Measurements from ENCODE around the gene FLNB.

Gene FLNB

GRCh38 chr3:58093574-58094195 lies 85.5 kb downstream of the FLNB start:
- Mint-ChIP-seq H3K4me3 (no peak overlapping the region), H3K27ac (no peak overlapping the region), H3K27me3 (no peaks in the 10 kb centered on the region), H3K9me3 (no peaks in the 10 kb centered on the region), H3K4me1 (no peaks in the 10 kb centered on the region), H3K36me3 (peaks cover 14 to 23% of the 10 kb centered on the region in 2 donors)
- ATAC-seq (replicated peaks) (no peak), DNase-seq (no peak)

GRCh38 chr3:58094657-58095056 lies 86.4 kb downstream of the FLNB start:
- no peak for ATAC-seq (replicated peaks)
- Mint-ChIP-seq H3K36me3 (peaks cover 15 to 25% of the 10 kb centered on the region in 2 donors), H3K4me1 (no peaks in the 10 kb centered on the region), H3K9me3 (no peaks in the 10 kb centered on the region), H3K27me3 (no peaks in the 10 kb centered on the region), H3K4me3 (no peak overlapping the region), H3K27ac (no peak overlapping the region)
- no peak for DNase-seq

DNA sequence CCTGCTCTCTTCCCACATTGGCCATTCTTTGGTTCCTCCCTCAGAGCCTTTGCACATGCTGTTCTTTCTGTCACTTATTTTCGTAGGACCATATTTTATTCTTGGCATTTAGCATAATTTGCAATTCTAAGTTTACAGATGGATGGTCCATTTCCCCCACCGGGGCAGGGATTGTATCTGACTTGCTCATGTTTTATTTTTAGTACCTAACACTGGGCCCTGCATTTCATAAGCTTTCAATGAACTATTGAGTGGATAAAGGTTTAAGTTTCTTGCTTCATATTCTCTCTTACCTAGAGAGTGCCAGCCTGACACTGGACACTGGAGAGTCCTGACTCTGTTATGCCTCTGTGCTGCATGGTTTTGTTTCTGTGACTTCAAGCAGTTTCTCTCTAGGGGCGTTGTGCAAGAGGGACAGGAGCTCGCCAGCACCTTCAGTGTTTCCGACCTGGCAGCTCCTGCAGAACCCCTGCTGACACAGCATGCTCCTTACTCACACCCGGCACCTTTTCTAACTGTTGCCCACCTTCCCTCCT lies 87.4 kb downstream of the FLNB start:
- H3K27ac Mint-ChIP-seq: no peak overlapping the region
- H3K27me3 Mint-ChIP-seq: no peaks in the 10 kb centered on the region
- ATAC-seq (replicated peaks): no peak
- peaks cover 18 to 25% of the 10 kb centered on the region in 2 donors for H3K36me3 Mint-ChIP-seq
- no peaks in the 10 kb centered on the region for H3K4me1 Mint-ChIP-seq
- no peak overlapping the region for H3K4me3 Mint-ChIP-seq
- no peaks in the 10 kb centered on the region for H3K9me3 Mint-ChIP-seq
- DNase-seq: no peak

- ATAC-seq (replicated peaks) (no peak), DNase-seq (no peak)
- no peak overlapping the region for H3K27ac Mint-ChIP-seq
- peaks cover 25 to 37% of the 10 kb centered on the region in 2 donors for H3K36me3 Mint-ChIP-seq
- H3K27me3 Mint-ChIP-seq: no peaks in the 10 kb centered on the region
- H3K4me1 Mint-ChIP-seq: no peaks in the 10 kb centered on the region
- no peaks in the 10 kb centered on the region for H3K9me3 Mint-ChIP-seq
- no peak overlapping the region for H3K4me3 Mint-ChIP-seq
Measured at GRCh38 chr3:58098531-58098930, 90.3 kb downstream of the FLNB start.

DNA sequence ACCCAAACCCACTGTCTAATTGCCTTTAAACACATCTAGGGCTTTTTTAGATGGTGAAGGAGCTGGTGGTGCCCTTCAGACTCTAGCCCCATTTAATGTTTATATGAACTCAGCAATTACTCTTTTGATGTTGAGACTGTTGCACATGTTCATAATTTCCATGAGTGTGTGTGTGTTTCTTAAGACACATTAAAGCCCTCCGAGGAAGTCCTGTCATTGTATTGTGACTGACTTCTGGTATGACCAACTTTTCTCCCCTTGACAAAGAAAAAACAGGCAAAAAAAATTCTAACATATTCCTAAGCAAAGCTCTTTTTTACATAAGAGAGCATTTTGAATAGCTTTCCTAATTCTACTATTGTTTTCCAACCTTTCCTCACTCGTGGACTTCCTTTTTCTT lies 91.6 kb downstream of the FLNB start:
- H3K4me1 Mint-ChIP-seq: no peaks in the 10 kb centered on the region
- no peak overlapping the region for H3K27ac Mint-ChIP-seq
- no peak for ATAC-seq (replicated peaks)
- no peaks in the 10 kb centered on the region for H3K9me3 Mint-ChIP-seq
- H3K36me3 Mint-ChIP-seq: peaks cover 25 to 45% of the 10 kb centered on the region in 2 donors
- no peak for DNase-seq
- H3K27me3 Mint-ChIP-seq: no peaks in the 10 kb centered on the region
- H3K4me3 Mint-ChIP-seq: no peak overlapping the region

DNA sequence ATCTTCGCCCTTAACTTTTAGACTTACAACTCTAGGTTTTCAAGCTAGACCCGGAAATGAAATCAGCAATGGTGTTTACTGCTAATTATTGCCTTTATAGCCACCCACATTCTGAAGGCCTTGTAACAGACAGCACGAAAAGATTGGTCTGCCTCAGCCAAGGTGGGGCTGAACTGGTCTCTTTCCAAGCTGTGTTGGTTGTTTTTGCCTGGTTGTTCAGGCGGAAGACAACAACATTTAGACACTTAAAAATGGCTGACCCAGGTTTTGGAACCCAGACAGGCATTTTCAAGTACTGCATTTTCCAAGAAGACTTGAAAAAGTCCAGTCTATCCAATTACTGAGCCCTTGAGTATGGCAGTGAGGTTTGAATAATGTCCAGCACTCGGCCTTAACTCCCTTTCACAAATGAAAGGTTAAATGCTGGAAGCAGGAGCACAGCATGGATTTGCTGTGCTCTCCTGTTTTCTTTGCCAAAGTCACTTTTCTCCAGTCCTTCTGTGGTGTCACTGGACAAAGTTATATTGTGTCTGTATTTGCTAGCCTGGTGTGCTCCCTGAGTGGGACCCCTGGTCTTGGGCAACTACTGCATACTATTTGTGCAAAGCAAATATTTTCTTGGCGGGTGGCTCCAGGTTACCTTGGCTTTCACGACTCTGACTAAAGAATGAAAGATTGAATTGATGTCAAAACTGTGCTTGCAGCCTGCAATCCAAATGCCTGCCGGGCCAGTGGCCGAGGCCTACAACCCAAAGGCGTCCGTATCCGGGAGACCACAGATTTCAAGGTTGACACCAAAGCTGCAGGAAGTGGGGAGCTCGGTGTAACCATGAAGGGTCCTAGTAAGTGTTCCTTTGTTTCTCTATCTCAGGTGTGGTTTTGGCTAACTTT lies 93.5 kb downstream of the FLNB start:
- H3K9me3 Mint-ChIP-seq: no peaks in the 10 kb centered on the region
- H3K36me3 Mint-ChIP-seq: peaks cover 22 to 45% of the 10 kb centered on the region in 2 donors
- no peak overlapping the region for H3K27ac Mint-ChIP-seq
- DNase-seq: no peak
- H3K4me1 Mint-ChIP-seq: no peaks in the 10 kb centered on the region
- H3K4me3 Mint-ChIP-seq: no peak overlapping the region
- no peak for ATAC-seq (replicated peaks)
- no peaks in the 10 kb centered on the region for H3K27me3 Mint-ChIP-seq

DNA sequence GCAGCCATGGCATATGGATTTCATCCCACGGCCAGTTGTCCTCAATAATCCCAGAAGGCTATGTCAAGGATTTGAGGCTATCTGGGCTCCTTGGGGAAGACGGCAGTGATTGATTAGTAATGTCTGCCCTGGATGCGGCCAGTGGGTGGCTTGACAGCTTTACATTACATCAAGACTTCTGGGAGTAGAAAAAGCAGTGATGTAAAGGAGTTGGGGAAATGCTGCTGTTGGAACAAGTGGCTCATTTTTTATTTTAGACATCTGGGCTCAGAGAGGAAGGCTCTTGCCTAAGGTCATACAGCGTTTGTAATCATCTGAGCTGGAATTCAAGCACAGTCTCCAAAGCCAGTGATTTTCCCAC lies 94.1 kb downstream of the FLNB start:
- no peak overlapping the region for H3K27ac Mint-ChIP-seq
- no peaks in the 10 kb centered on the region for H3K9me3 Mint-ChIP-seq
- no peaks in the 10 kb centered on the region for H3K27me3 Mint-ChIP-seq
- no peak for ATAC-seq (replicated peaks)
- no peaks in the 10 kb centered on the region for H3K4me1 Mint-ChIP-seq
- DNase-seq: no peak
- peaks cover 22 to 45% of the 10 kb centered on the region in 2 donors for H3K36me3 Mint-ChIP-seq
- no peak overlapping the region for H3K4me3 Mint-ChIP-seq

DNA sequence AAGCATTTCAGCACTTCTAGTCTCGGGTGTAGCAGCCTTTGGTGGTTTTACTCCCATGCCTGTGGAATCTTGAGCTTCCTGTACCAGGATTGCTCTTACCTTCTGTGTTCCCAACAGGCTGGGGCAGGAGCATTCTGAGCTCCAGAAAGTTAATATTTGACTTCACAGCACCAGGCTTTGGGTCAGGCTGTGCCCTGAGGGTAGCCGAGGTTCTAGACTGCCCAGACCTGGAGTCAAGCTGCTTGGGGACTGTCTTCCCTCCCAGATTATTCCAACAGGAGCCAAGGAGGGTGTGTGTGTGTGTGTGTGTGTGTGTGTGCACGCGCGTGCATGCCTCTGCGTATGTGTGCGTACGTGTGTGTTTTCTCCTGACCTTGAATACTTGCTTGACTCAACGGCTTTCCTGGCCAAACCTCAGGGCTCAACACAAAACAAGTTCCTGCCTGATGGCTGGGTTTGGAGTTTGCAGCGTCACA lies 94.8 kb downstream of the FLNB start:
- Mint-ChIP-seq H3K27ac (no peak overlapping the region), H3K4me1 (no peaks in the 10 kb centered on the region), H3K9me3 (no peaks in the 10 kb centered on the region), H3K4me3 (no peak overlapping the region), H3K27me3 (no peaks in the 10 kb centered on the region), H3K36me3 (peaks cover 21 to 41% of the 10 kb centered on the region in 2 donors)
- ATAC-seq (replicated peaks): no peak
- no peak for DNase-seq

GRCh38 chr3:58104151-58104550 lies 95.9 kb downstream of the FLNB start:
- H3K36me3 Mint-ChIP-seq: peaks cover 16 to 42% of the 10 kb centered on the region in 2 donors
- DNase-seq (no peak), ATAC-seq (replicated peaks) (no peak)
- H3K27ac Mint-ChIP-seq: no peak overlapping the region
- H3K9me3 Mint-ChIP-seq: no peaks in the 10 kb centered on the region
- H3K4me1 Mint-ChIP-seq: no peaks in the 10 kb centered on the region
- no peak overlapping the region for H3K4me3 Mint-ChIP-seq
- H3K27me3 Mint-ChIP-seq: no peaks in the 10 kb centered on the region

GRCh38 chr3:58104712-58105111 lies 96.5 kb downstream of the FLNB start:
- H3K27ac Mint-ChIP-seq: no peak overlapping the region
- no peaks in the 10 kb centered on the region for H3K27me3 Mint-ChIP-seq
- peaks cover 12 to 39% of the 10 kb centered on the region in 2 donors for H3K36me3 Mint-ChIP-seq
- no peaks in the 10 kb centered on the region for H3K4me1 Mint-ChIP-seq
- H3K4me3 Mint-ChIP-seq: no peak overlapping the region
- no peaks in the 10 kb centered on the region for H3K9me3 Mint-ChIP-seq
- ATAC-seq (replicated peaks) (no peak), DNase-seq (no peak)

- ATAC-seq (replicated peaks) (no peak), DNase-seq (no peak)
- no peaks in the 10 kb centered on the region for H3K9me3 Mint-ChIP-seq
- no peak overlapping the region for H3K4me3 Mint-ChIP-seq
- no peak overlapping the region for H3K27ac Mint-ChIP-seq
- H3K27me3 Mint-ChIP-seq: no peaks in the 10 kb centered on the region
- no peaks in the 10 kb centered on the region for H3K4me1 Mint-ChIP-seq
- peaks cover 16 to 44% of the 10 kb centered on the region in 2 donors for H3K36me3 Mint-ChIP-seq
Measured at GRCh38 chr3:58105196-58105595, 97.0 kb downstream of the FLNB start.

- no peaks in the 10 kb centered on the region for H3K4me1 Mint-ChIP-seq
- no peaks in the 10 kb centered on the region for H3K9me3 Mint-ChIP-seq
- no peak overlapping the region for H3K27ac Mint-ChIP-seq
- DNase-seq: no peak
- H3K36me3 Mint-ChIP-seq: peaks cover 14 to 44% of the 10 kb centered on the region in 2 donors
- ATAC-seq (replicated peaks): no peak
- no peak overlapping the region for H3K4me3 Mint-ChIP-seq
- H3K27me3 Mint-ChIP-seq: no peaks in the 10 kb centered on the region
Measured at GRCh38 chr3:58106061-58106460, 97.8 kb downstream of the FLNB start.

- no peaks in the 10 kb centered on the region for H3K27me3 Mint-ChIP-seq
- H3K27ac Mint-ChIP-seq: no peak overlapping the region
- H3K4me3 Mint-ChIP-seq: no peak overlapping the region
- H3K9me3 Mint-ChIP-seq: no peaks in the 10 kb centered on the region
- H3K4me1 Mint-ChIP-seq: peaks cover 4 to 6% of the 10 kb centered on the region in 2 donors
- H3K36me3 Mint-ChIP-seq: peaks cover 17 to 48% of the 10 kb centered on the region in 2 donors
- ATAC-seq (replicated peaks) (no peak), DNase-seq (no peak)
Measured at GRCh38 chr3:58106640-58107039, 98.4 kb downstream of the FLNB start.

- Mint-ChIP-seq H3K27me3 (no peaks in the 10 kb centered on the region), H3K9me3 (no peaks in the 10 kb centered on the region), H3K4me3 (no peak overlapping the region), H3K4me1 (peaks cover 8 to 14% of the 10 kb centered on the region in 2 donors), H3K27ac (no peak overlapping the region), H3K36me3 (peaks cover 14 to 47% of the 10 kb centered on the region in 2 donors)
- ATAC-seq (replicated peaks) (no peak), DNase-seq (no peak)
Measured at GRCh38 chr3:58107597-58107996, 99.4 kb downstream of the FLNB start.

- ATAC-seq (replicated peaks) (no peak), DNase-seq (no peak)
- H3K9me3 Mint-ChIP-seq: no peaks in the 10 kb centered on the region
- H3K4me3 Mint-ChIP-seq: no peak overlapping the region
- H3K4me1 Mint-ChIP-seq: peaks cover 9 to 14% of the 10 kb centered on the region in 2 donors
- H3K27me3 Mint-ChIP-seq: no peaks in the 10 kb centered on the region
- peaks cover 17 to 52% of the 10 kb centered on the region in 2 donors for H3K36me3 Mint-ChIP-seq
- no peak overlapping the region for H3K27ac Mint-ChIP-seq
Measured at GRCh38 chr3:58109752-58110151, 101.5 kb downstream of the FLNB start.
